ENCODE results near the gene KCNAB2.

KCNAB2 gene

GRCh38 chr1:6030547-6031261, 15.0 kb upstream of the KCNAB2 start:
- no peak for DNase-seq (ENCODE audit: low read depth)

- DNase-seq (ENCODE audit: low read depth), result no peak
These were observed 12.6 kb upstream of the KCNAB2 start for GRCh38 chr1:6033124-6033523.

- DNase-seq (ENCODE audit: low read depth), result no peak
These were observed 11.5 kb upstream of the KCNAB2 start for GRCh38 chr1:6033986-6034749.

GRCh38 chr1:6034750-6035096, 11.0 kb upstream of the KCNAB2 start:
- DNase-seq (ENCODE audit: low read depth), result no peak

- DNase-seq (ENCODE audit: low read depth), result no peak
These were observed 10.4 kb upstream of the KCNAB2 start for GRCh38 chr1:6035303-6035702.

GRCh38 chr1:6035719-6036118, 10.0 kb upstream of the KCNAB2 start:
- DNase-seq (ENCODE audit: low read depth), result no peak

GRCh38 chr1:6037338-6037762, 8.3 kb upstream of the KCNAB2 start:
- no peak for DNase-seq (ENCODE audit: low read depth)

GRCh38 chr1:6038603-6039002, 7.1 kb upstream of the KCNAB2 start:
- no peak for DNase-seq (ENCODE audit: low read depth)

- no peak for DNase-seq (ENCODE audit: low read depth)
These were observed 6.7 kb upstream of the KCNAB2 start for GRCh38 chr1:6039031-6039430.

- DNase-seq (ENCODE audit: low read depth), result no peak
These were observed 5.2 kb upstream of the KCNAB2 start for GRCh38 chr1:6040444-6040843.

GRCh38 chr1:6040861-6041415, 4.8 kb upstream of the KCNAB2 start:
- DNase-seq (ENCODE audit: low read depth), result no peak

- no peak for DNase-seq (ENCODE audit: low read depth)
These were observed 4.1 kb upstream of the KCNAB2 start for GRCh38 chr1:6041432-6042062.

- DNase-seq (ENCODE audit: low read depth), result no peak
These were observed 2.1 kb upstream of the KCNAB2 start for GRCh38 chr1:6043561-6043960.

GRCh38 chr1:6044481-6045109, 1.1 kb upstream of the KCNAB2 start:
- no peak for DNase-seq (ENCODE audit: low read depth)

GRCh38 chr1:6045110-6045502, 582 bp upstream of the KCNAB2 start:
- DNase-seq (ENCODE audit: low read depth), result no peak

GRCh38 chr1:6046279-6046678, 591 bp downstream of the KCNAB2 start:
- DNase-seq (ENCODE audit: low read depth), result no peak

GRCh38 chr1:6048179-6048867, 2.6 kb downstream of the KCNAB2 start:
- DNase-seq (ENCODE audit: low read depth), result no peak

GRCh38 chr1:6049419-6049818, 3.7 kb downstream of the KCNAB2 start:
- no peak for DNase-seq (ENCODE audit: low read depth)

- DNase-seq (ENCODE audit: low read depth), result no peak
These were observed 5.7 kb downstream of the KCNAB2 start for GRCh38 chr1:6051423-6051822.

- DNase-seq (ENCODE audit: low read depth), result peak; percentile 26
These were observed 7.0 kb downstream of the KCNAB2 start for GRCh38 chr1:6052543-6053205.

- no peak for DNase-seq (ENCODE audit: low read depth)
These were observed 7.5 kb downstream of the KCNAB2 start for GRCh38 chr1:6053206-6053546.
